GM19463 (cell line): Measurements from ENCODE around the gene TSSC4.

Experiments used
- ATAC-seq: cut with Tn5 transposase; IDR thresholded peaks from one replicate; pipeline ENCODE4 v1.9.1; 2021; ENCODE audit warnings: mild to moderate bottlenecking, moderate library complexity; ENCODE audit not compliant: unreplicated experiment

TSSC4 gene

DNA sequence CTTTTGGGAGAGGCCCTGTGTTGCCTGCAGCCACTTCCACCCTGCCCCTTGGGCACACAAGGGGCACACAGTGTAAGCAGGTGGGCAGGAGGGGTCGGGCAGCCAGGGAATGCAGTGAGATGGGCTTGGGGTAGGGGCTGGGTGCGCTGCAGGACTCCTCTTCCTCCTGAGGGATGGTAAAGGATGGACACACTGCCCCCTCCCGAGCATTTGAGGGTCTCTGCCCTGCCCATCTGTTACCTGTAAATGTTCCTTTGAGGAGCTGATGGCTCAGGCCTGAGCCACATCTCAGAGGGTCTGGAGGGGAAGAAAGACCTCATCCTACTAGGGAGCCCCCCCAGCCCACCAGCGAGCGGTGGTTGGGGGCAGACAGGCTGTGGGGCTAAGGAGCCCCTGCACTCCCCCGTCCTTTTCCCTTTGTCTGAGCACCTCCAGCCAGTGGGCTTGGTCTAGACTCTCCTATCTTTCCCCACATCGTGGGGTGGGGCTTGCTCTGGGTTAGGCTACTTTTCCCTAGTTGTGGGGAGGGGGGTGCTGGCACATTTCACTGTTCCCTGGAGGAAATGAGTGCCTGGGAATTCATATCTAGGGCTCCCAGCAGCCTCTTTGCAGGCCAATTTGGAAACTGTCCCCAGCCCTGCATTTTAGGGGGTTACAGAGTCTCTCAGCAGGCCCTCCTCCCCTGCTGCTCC, 1.7 kb upstream of the TSSC4 start:
- no peak for ATAC-seq

GRCh38 chr11:2399488-2400068, 972 bp upstream of the TSSC4 start:
- ATAC-seq = peak; percentile 1

- no peak for ATAC-seq
Measured at GRCh38 chr11:2400762-2401435, 349 bp downstream of the TSSC4 start.

- ATAC-seq = no peak
Measured at GRCh38 chr11:2401436-2401984, 960 bp downstream of the TSSC4 start.

DNA sequence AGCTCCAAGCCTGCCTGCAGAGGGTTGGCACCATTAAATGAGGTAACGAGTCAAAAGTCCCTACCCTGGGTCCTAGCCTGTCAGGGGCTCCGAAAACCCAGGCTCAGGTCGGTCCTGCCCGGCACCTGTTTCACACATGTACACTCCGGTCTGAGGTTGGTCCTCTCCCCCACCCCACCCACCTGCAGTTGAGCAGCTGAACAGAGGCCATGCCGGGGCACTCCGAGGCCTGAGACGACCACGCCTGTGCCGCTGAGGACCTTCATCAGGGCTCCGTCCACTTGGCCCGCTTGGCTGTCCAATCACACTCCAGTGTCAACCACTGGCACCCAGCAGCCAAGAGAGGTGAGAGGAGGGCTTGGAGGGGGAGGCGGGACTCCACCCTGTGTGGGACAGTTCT, 1.6 kb downstream of the TSSC4 start:
- no peak for ATAC-seq

- no peak for ATAC-seq
Measured at GRCh38 chr11:2402890-2403645, 2.5 kb downstream of the TSSC4 start.

DNA sequence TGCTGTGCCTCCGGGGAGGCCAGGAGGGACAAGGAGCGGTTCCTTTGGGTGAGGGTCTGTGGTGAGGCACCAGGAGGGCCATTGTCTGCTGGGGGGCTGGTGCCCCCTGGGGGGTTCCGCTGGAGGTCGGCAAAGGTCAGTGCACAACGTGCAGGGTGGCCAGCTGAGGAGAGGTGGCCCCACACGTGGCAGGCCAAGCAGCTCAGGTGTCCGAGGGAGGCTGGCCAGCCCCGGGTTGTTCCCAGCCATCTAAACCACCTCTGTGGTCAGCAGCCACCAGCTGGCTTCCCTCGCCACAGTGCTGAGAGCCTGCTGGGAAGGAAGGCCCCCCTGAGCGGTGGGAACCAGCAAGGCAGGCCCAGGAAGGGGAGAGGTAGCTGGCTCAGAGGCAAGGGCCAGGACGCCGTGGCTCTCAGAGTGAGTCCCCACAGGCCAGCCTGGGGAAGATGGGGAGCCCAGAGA, 4.2 kb downstream of the TSSC4 start:
- no peak for ATAC-seq

DNA sequence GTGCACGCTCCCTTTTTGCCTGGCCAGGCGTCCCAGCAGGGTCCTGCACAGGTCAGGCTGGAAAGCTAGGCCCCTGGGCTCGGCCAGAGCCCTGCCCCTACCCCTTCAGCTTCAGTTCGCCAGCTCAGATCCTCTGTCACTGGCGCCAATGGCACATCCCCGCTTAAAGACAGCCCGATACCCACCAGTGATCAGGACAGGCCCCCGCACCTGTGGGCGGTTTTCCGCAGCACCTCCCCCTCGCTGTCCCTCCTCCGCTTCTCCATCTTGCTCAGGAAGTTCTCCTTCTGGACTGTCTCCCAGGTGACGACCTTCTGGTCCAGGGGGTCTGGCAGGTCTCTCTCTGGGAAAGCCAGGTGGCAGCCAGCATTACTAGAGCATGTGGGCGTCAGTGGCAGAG, 5.9 kb downstream of the TSSC4 start:
- no peak for ATAC-seq

- no peak for ATAC-seq
Measured at GRCh38 chr11:2406878-2407410, 6.4 kb downstream of the TSSC4 start.

DNA sequence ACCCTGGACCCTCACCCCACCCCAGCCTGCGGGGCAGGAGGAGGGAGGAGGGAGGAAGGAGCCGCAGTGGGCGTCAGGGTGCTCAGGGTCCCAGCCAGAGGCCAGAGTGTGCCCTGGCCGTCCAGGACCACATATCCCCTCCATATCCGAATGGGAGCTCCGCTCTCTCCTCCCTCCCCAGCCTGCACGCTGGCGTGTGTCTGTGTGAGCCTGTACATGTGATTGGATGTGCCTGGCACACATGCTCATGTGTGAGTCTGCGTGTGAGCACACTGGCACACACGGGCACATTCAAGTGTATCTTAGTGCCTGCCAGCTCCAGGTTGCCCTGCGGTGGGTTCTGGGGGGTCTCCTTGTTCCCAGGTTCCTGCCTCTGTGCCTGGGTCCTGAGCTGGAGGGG, 8.1 kb downstream of the TSSC4 start:
- ATAC-seq = no peak

- no peak for ATAC-seq
Measured at GRCh38 chr11:2409126-2409525, 8.6 kb downstream of the TSSC4 start.

GRCh38 chr11:2409611-2410468, 9.3 kb downstream of the TSSC4 start:
- ATAC-seq = no peak

DNA sequence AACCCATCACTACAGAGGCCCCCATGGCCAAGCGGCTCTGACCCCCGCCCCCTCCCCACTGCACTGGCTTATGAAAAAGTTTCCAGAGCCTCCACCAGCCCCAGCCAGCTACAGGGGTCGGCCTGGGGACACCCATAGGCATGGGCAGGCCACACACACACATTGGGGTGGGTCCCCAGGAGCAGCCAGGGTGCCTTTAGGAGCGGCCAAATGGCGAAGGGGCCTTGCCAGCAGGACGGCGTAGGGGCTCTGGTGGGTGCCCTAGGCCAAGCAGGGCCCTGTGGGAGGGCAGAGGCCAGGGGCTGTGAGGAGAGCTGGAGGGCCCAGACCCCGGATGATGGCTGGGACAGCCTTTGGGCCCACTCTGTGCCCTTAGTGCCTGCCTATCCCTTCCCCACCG, 10.1 kb downstream of the TSSC4 start:
- ATAC-seq = no peak

DNA sequence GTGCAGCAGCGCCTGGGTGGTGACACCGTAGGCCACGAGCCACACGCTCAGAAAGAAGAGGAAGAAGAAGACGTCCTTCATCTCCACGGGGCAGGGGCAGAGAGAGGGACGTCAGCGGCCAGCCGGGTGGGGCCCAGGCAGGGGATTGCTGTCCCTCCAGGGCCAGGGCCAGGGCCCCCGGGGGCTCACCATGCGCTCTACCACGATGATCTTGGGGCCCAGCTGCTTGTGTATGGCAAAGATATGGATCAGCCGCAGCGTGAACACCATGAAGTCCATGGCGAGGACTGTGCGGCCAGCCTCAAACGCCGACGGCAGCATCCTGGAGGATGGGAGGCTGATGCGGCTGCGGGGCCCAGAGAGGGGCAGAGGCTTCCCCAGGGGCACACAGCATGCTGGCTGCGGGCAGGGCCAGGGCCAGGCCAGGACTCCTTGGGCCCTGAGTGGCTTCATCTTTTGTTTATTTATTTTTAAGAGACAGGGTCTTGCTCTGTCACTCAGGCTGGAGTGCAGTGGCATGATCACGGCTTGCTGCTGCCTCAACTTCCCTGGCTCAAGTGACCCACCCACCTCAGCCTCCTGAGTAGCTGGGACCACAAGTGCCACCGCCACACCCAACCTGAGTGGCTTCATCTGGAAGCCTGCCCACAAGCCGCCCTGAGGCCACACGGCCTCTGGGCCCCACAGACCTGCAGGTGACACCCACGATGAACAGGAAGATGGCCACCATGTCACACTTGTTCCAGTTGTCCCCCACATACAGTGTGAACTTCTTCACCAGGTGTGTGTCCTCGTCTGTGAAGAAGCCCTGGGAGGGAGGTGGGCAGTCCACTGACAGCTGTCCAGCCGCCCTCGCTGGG, 11.1 kb downstream of the TSSC4 start:
- no peak for ATAC-seq

DNA sequence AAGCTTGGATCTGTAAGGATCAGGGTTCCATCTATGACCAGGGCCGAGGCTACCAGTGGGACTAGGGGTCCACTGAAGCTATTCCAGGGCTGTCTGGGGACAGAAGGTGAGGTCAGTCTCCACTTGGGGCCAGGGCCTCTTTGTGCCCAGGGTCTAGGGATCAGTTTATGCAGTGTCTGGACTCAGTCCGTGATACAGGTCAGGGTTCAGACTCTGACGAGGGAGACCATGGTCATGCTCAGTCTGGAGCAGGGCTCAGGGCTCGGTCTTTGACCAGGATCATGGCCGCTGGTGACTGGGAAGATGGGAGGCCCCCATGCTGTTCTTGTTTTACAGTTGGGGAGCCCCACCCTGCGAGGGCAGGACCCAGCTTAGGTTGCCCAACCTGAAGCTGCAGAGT, 11.8 kb downstream of the TSSC4 start:
- ATAC-seq = no peak

GRCh38 chr11:2413742-2414579, 13.4 kb downstream of the TSSC4 start:
- no peak for ATAC-seq

DNA sequence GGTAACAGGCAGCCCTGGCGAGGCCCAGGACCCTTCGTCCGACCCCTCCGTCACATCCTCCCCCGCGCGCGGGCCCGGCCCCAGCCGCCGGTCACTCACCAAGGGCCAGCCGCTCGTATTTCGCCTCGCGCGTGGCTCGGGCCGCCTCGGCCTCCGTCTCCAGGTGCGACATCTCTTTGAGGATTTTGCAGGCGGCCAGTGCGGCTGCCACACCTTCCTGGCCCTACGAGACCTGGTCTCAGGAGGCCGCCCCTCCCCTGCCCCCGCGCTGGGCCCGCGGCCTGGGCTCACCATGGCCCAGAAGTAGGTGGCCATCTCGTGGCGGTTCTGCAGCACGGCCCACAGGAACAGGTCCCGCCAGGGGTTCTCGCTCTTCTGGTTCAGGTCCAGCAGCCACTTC, 14.1 kb downstream of the TSSC4 start:
- no peak for ATAC-seq

DNA sequence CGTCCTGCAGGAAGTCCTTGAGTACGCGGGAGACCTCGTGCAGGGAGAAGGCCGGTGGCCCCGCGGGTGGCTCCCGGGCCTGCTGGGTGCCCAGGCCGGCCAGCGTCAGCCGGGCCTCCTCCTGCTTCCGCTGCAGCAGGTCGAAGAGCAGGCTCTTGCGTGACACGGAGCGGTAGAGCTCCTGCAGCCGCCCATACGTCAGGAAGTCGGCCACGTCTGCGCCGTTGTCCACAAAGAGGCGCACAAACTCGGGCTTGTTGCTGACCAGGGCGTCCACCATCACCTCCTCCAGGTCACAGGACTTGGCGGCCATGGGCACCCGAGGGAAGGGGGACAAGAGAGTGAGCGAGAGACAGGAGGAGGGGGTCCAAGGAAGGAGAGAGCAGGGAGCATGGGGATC, 14.6 kb downstream of the TSSC4 start:
- no peak for ATAC-seq
